Upper lobe of left lung (tissue), 6 donors: ENCODE results near the gene ASPDH. TPM values are rescaled to one million over a fixed set of nuclear protein-coding genes. Genes with fewer than 3 reads are reported as not detected.

ENCODE experiments used
- ATAC-seq, 2 donors: fragments of 200-7000 bp; cut with Tn5 transposase; one replicate each; pipeline ENCODE4 v1.9.1; 2022; ENCODE audit warnings: mild to moderate bottlenecking in 2 of 2, moderate library complexity in 2 of 2; ENCODE audit not compliant: low FRiP score in 2 of 2
- DNase-seq, 2 donors: peaks; one replicate each; pipeline ENCODE4 v3.0.0-alpha.2; 2019 to 2020
- H3K27ac ChIP-seq, 4 donors: fragments of 200-600 bp; sonication (generic); one replicate each; pipeline ENCODE4 v1.5.1; 2016 to 2019
- H3K27me3 ChIP-seq, 4 donors: fragments of 200-600 bp; sonication (generic); one replicate each; pipeline ENCODE4 v1.5.1; 2017 to 2019
- H3K36me3 ChIP-seq, 4 donors: fragments of 200-600 bp; sonication (generic); one replicate each; pipeline ENCODE4 v1.5.1; 2016 to 2019
- H3K4me1 ChIP-seq, 4 donors: fragments of 200-600 bp; sonication (generic); one replicate each; pipeline ENCODE4 v1.5.1; 2018 to 2019
- H3K4me3 ChIP-seq, 4 donors: fragments of 200-600 bp; sonication (generic); one replicate each; pipeline ENCODE4 v1.5.1; 2017 to 2019; ENCODE audit warnings: mild to moderate bottlenecking in 2 of 4, moderate library complexity in 1 of 4
- H3K9me3 ChIP-seq, 4 donors: fragments of 200-600 bp; sonication (generic); one replicate each; pipeline ENCODE4 v1.5.1; 2018 to 2019
- EP300 ChIP-seq, 4 donors: sonication (generic); formaldehyde crosslinking; IDR thresholded peaks; one replicate each; pipeline ENCODE4 v1.5.1; 2017; ENCODE audit warnings: antibody characterized with exemption in 4 of 4, control low read depth in 2 of 4
- POLR2A ChIP-seq, 4 donors: fragments of 450-650 bp; IDR thresholded peaks; one replicate each; pipeline ENCODE4 v1.5.1; 2016 to 2017; ENCODE audit warnings: antibody characterized with exemption in 4 of 4, mild to moderate bottlenecking in 2 of 4
- POLR2AphosphoS5 ChIP-seq, 2 donors: sonication (generic); formaldehyde crosslinking; IDR thresholded peaks; one replicate each; pipeline ENCODE4 v1.5.1; 2017; ENCODE audit warnings: antibody characterized with exemption in 2 of 2
- WGBS, 2 donors: methylation state at CpG; one replicate each; pipeline ENCODE4 v1.1.5; 2017 to 2018; 5-methylcytosine and 5-hydroxymethylcytosine counted together
- total RNA-seq, 6 donors: library from RNA; depleted of rRNA in 4 of 6; stranded (reverse); fragments of >200 nt in 4 of 6; gene quantifications; one replicate each; pipeline versions ENCODE4 v1.1.0 to v1.2.1, GENCODE V29; 2016 to 2021
- TF ChIP-seq, protein P1 (sequence below), 6 experiments: fragments of 450-650 bp in 4 of 6; fragments of 200-600 bp in 2 of 6; sonication (generic) in 2 of 6; IDR thresholded peaks; one replicate each; pipeline ENCODE4 v1.5.1; 2016 to 2019; ENCODE audit warnings: antibody characterized with exemption in 6 of 6
- donor health status: DM: no; HTN: no; CAD: no; lungs with moderate emphysema.
- donor health status: DM: no; HTN: yes; CAD: no; lungs with severe emphysema.

ASPDH gene
- total RNA-seq, result not detected

- H3K27ac ChIP-seq, result no peak within 1 kb of the TSS
- 41 to 51% methylated on average over 14 to 22 of the region's 22 CpGs for WGBS, 2 donors
- no peaks in the 10 kb centered on the region for H3K27me3 ChIP-seq
- no peaks in the 10 kb centered on the region for H3K36me3 ChIP-seq
- H3K4me3 ChIP-seq, result no peak within 1 kb of the TSS
- H3K4me1 ChIP-seq, result peaks cover 8 to 16% (median 10%) of the 10 kb centered on the region in 4 donors
- no peaks in the 10 kb centered on the region for H3K9me3 ChIP-seq
- TF ChIP-seq, protein P1, sequence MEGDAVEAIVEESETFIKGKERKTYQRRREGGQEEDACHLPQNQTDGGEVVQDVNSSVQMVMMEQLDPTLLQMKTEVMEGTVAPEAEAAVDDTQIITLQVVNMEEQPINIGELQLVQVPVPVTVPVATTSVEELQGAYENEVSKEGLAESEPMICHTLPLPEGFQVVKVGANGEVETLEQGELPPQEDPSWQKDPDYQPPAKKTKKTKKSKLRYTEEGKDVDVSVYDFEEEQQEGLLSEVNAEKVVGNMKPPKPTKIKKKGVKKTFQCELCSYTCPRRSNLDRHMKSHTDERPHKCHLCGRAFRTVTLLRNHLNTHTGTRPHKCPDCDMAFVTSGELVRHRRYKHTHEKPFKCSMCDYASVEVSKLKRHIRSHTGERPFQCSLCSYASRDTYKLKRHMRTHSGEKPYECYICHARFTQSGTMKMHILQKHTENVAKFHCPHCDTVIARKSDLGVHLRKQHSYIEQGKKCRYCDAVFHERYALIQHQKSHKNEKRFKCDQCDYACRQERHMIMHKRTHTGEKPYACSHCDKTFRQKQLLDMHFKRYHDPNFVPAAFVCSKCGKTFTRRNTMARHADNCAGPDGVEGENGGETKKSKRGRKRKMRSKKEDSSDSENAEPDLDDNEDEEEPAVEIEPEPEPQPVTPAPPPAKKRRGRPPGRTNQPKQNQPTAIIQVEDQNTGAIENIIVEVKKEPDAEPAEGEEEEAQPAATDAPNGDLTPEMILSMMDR (IDR thresholded peaks at IDR 0.05), result no peak
- TF ChIP-seq POLR2A (IDR thresholded peaks at IDR 0.05) (no peak), POLR2AphosphoS5 (IDR thresholded peaks at IDR 0.05) (no peak), EP300 (IDR thresholded peaks at IDR 0.05) (no peak)
- DNase-seq (peak in 1 of 2 donors; percentile 78), ATAC-seq (no peak)
These were observed at the start of gene ASPDH for GRCh38 chr19:50513746-50514345. ASPDH (minus strand) TSS chr19:50513913; CDS start chr19:50513823, 90 bp downstream.

DNA sequence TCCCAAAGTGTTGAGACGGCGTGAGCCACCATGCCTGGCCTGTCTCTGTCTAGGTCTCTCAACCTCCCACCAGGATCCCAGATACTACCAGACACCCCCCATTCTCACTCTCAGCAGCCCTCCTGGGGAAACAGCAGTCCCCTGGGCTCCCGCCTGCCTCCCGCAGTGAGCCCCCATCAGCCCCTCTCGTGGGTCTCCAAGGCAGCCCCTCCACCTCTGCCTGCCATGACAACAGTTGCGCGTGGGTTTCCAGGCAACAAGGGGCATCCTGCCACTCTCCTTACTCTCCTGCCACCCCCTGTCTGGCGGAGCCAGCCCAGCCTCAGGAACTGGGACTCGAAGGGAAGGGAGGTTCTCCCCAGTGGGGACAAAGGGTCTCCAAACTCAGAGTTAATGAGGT lies 49.3 kb upstream of the ASPDH start:
- Histone ChIP-seq H3K27me3 (peaks cover 0 to 32% (median 16%) of the 10 kb centered on the region in 4 donors), H3K36me3 (no peaks in the 10 kb centered on the region), H3K9me3 (no peaks in the 10 kb centered on the region), H3K27ac (no peak overlapping the region), H3K4me1 (peaks cover 0 to 17% (median 5%) of the 10 kb centered on the region in 4 donors), H3K4me3 (no peak overlapping the region)
- 77 to 81% methylated on average over 6 to 9 of the region's 9 CpGs for WGBS, 2 donors
- ATAC-seq (no peak), DNase-seq (no peak)
- no peak for TF ChIP-seq POLR2AphosphoS5 (IDR thresholded peaks at IDR 0.05)
- TF ChIP-seq POLR2A (IDR thresholded peaks at IDR 0.05), result no peak
- TF ChIP-seq EP300 (IDR thresholded peaks at IDR 0.05), result no peak
- TF ChIP-seq, protein P1 (IDR thresholded peaks at IDR 0.05), result no peak

- Histone ChIP-seq H3K4me1 (peaks cover 0 to 10% (median 1%) of the 10 kb centered on the region in 4 donors), H3K27ac (no peak overlapping the region), H3K4me3 (no peak overlapping the region), H3K27me3 (peaks cover 0 to 28% (median 14%) of the 10 kb centered on the region in 4 donors), H3K9me3 (no peaks in the 10 kb centered on the region), H3K36me3 (no peaks in the 10 kb centered on the region)
- ATAC-seq, result no peak
- 25 to 63% methylated on average over 3 to 4 of the region's 4 CpGs for WGBS, 2 donors
- DNase-seq, result no peak
- TF ChIP-seq POLR2A (IDR thresholded peaks at IDR 0.05) (no peak), POLR2AphosphoS5 (IDR thresholded peaks at IDR 0.05) (no peak), EP300 (IDR thresholded peaks at IDR 0.05) (no peak)
- TF ChIP-seq, protein P1 (IDR thresholded peaks at IDR 0.05), result no peak
These were observed 48.6 kb upstream of the ASPDH start for GRCh38 chr19:50562329-50562728.

GRCh38 chr19:50559636-50560035 lies 45.9 kb upstream of the ASPDH start:
- TF ChIP-seq POLR2A (IDR thresholded peaks at IDR 0.05) (no peak), EP300 (IDR thresholded peaks at IDR 0.05) (no peak)
- TF ChIP-seq, protein P1 (IDR thresholded peaks at IDR 0.05), result no peak
- Histone ChIP-seq H3K27ac (no peak overlapping the region), H3K4me3 (no peak overlapping the region), H3K9me3 (no peaks in the 10 kb centered on the region), H3K27me3 (peaks cover 0 to 20% (median 9%) of the 10 kb centered on the region in 4 donors), H3K36me3 (no peaks in the 10 kb centered on the region), H3K4me1 (peaks cover 9 to 14% (median 13%) of the 10 kb centered on the region in 4 donors)
- DNase-seq (no peak), ATAC-seq (no peak)
- WGBS, 2 donors, result 48 to 67% methylated on average over 10 of the region's 10 CpGs

GRCh38 chr19:50558449-50558848 lies 44.7 kb upstream of the ASPDH start:
- peaks cover 0 to 20% (median 9%) of the 10 kb centered on the region in 4 donors for H3K27me3 ChIP-seq
- TF ChIP-seq POLR2A (IDR thresholded peaks at IDR 0.05) (no peak), POLR2AphosphoS5 (IDR thresholded peaks at IDR 0.05) (no peak), EP300 (IDR thresholded peaks at IDR 0.05) (no peak)
- TF ChIP-seq, protein P1 (IDR thresholded peaks at IDR 0.05), result no peak
- ATAC-seq, result no peak

More at GRCh38 chr19:50558449-50558848, 44.7 kb upstream of the ASPDH start:
- Histone ChIP-seq H3K9me3 (no peaks in the 10 kb centered on the region), H3K4me3 (no peak overlapping the region), H3K4me1 (peaks cover 9 to 14% (median 13%) of the 10 kb centered on the region in 4 donors), H3K36me3 (no peaks in the 10 kb centered on the region), H3K27ac (no peak overlapping the region)
- no peak for DNase-seq
- 87 to 90% methylated on average over 11 to 13 of the region's 13 CpGs for WGBS, 2 donors
